ENCODE results near the gene MACROD1. TPM values are rescaled to one million over a fixed set of nuclear protein-coding genes. Genes with fewer than 3 reads are reported as not detected.

The MACROD1 gene
- total RNA-seq, 1 donor, result 17.7 TPM

DNA sequence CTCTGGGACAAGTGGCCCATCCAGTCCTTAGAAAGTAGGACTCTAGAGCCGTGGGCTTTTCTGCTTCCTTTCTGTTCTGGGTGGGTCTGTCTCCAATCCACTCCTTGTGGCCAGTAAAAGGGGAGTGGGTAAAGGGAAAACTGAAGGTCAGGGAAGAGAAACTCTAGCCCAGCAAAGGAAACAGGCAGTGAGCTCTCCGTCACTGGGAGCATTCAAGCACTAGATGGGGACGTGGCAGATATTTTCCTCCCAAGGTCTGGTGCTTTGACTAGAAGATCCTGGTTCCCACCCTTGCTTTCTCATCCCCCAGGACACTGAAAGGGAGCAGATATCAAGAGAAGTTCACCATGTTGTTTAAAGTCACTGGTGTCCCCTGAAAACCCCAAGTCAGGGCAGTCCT, 42.2 kb downstream of the MACROD1 start:
- H4K20me1 ChIP-seq (ENCODE audit: insufficient read depth, low read length), result no peaks in the 10 kb centered on the region
- no peaks in the 10 kb centered on the region for H3K36me3 ChIP-seq (ENCODE audit: insufficient read depth, low read length)
- no peaks in the 10 kb centered on the region for H3K27me3 ChIP-seq (ENCODE audit: insufficient read depth, low read length)
- H3K27ac ChIP-seq (ENCODE audit: low read depth, low read length), result no peak overlapping the region
- H2AFZ ChIP-seq (ENCODE audit: low read length), result no peak overlapping the region
- no peak overlapping the region for H3K4me2 ChIP-seq (ENCODE audit: insufficient read depth, low read length)
- no peaks in the 10 kb centered on the region for H3K9me3 ChIP-seq (ENCODE audit: low read depth, low read length)
- H3K79me2 ChIP-seq (ENCODE audit: insufficient read depth, low read length), result no peaks in the 10 kb centered on the region
- no peak overlapping the region for H3K4me3 ChIP-seq (ENCODE audit: insufficient read depth, low read length)
- no peak for DNase-seq (ENCODE audit: insufficient read length, low spot score, missing footprints)
- TF ChIP-seq, protein P1, sequence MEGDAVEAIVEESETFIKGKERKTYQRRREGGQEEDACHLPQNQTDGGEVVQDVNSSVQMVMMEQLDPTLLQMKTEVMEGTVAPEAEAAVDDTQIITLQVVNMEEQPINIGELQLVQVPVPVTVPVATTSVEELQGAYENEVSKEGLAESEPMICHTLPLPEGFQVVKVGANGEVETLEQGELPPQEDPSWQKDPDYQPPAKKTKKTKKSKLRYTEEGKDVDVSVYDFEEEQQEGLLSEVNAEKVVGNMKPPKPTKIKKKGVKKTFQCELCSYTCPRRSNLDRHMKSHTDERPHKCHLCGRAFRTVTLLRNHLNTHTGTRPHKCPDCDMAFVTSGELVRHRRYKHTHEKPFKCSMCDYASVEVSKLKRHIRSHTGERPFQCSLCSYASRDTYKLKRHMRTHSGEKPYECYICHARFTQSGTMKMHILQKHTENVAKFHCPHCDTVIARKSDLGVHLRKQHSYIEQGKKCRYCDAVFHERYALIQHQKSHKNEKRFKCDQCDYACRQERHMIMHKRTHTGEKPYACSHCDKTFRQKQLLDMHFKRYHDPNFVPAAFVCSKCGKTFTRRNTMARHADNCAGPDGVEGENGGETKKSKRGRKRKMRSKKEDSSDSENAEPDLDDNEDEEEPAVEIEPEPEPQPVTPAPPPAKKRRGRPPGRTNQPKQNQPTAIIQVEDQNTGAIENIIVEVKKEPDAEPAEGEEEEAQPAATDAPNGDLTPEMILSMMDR (IDR thresholded peaks at IDR 0.05; ENCODE audit: extremely low read depth, low read depth, low read length), result no peak
- peaks cover 22% of the 10 kb centered on the region for H3K4me1 ChIP-seq (ENCODE audit: insufficient read depth, low read length)

DNA sequence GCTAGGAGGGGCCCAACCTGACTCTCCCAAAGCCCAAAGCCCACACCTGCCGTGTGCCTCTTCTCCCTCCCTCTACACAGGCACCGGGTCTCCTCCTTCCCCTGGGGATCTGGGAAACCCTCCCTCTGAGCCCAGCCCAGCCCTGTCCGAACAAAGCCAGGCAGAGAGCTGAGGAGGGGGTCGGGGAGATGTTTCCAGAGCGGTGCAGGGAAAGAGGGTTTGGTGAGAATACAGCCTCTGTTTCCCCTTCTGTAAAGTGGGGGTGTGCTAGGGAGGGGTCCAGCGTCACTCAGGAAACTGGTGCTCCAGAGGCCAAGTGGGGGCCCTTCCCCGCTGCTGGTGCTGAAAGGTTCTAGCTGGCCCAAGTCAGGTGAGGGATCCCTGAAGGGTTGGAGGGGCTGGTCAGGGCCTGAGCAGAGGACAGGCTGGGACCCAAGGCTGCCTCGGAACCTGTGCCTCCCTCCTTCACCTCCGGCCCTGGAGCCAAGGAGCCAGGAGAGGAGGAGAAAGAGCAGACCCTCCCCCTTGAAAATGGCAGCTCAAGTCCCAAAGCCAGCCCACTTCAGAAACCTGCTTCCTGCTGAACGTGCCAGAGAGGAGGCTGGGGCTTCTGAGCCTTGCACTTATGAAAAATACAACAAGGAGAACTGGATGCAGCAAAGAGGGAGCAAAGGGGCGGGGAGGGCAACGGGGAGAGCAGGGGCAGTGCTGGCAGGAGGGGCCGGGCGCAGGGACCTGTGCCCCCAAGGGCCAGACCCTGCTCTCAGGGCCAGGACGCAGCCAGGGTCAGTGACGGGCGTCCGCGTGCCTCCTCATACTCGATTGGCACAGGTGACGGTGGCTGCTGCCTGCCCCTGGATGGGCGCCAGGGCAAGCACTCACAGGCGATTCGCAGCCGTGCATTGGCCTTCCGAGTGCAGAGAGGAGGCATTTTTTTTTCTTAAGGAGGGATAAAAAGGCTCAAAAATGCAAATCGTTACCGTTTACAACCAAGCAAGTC, 43.2 kb downstream of the MACROD1 start:
- H3K4me3 ChIP-seq (ENCODE audit: insufficient read depth, low read length), result no peak overlapping the region
- TF ChIP-seq, protein P1 (IDR thresholded peaks at IDR 0.05; ENCODE audit: extremely low read depth, low read depth, low read length), result no peak
- H3K79me2 ChIP-seq (ENCODE audit: insufficient read depth, low read length), result no peaks in the 10 kb centered on the region
- H3K36me3 ChIP-seq (ENCODE audit: insufficient read depth, low read length), result no peaks in the 10 kb centered on the region
- H3K4me1 ChIP-seq (ENCODE audit: insufficient read depth, low read length), result peaks cover 22% of the 10 kb centered on the region
- H4K20me1 ChIP-seq (ENCODE audit: insufficient read depth, low read length), result no peaks in the 10 kb centered on the region
- H3K9me3 ChIP-seq (ENCODE audit: low read depth, low read length), result no peaks in the 10 kb centered on the region
- H3K4me2 ChIP-seq (ENCODE audit: insufficient read depth, low read length), result peak overlapping the region; percentile 27
- no peaks in the 10 kb centered on the region for H3K27me3 ChIP-seq (ENCODE audit: insufficient read depth, low read length)
- H2AFZ ChIP-seq (ENCODE audit: low read length), result peak overlapping the region; percentile 31
- DNase-seq (ENCODE audit: insufficient read length, low spot score, missing footprints), result no peak
- peak overlapping the region; percentile 89 for H3K27ac ChIP-seq (ENCODE audit: low read depth, low read length)

DNA sequence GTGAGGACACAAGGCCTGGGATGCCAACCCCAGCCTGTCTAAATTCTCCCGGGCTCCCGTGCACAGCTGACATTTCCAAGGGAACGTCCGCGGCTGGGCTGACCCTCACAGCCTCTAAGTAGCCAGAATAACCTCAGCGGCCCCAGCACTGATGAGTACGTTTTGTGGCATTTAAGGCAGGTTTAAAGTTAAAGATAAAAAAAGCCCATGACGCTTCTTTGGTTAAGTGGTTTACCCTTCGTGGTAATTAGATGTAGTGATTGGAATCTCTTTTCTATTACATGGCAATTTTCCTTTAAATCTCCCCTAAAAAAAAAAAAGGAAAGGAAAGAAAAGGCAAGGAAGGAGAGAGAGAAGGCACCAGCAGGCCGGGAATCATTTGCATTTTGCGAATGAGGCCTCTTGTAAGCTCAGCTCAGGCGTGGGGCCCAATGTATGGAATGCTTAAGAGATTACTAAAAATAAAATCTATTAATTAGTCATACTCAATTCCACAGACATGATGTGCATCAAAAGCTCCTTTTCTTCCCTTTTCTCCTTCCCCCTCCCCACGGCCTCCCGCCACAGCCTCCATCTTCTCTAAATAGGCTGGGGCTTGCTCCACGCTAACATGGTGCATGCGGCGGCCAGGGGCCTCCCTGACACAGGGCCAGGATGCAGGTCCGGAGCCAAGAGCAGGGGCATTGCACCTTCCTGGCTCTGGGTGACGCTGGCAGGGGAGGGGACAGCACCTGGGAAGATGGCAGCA, 44.1 kb downstream of the MACROD1 start:
- H3K36me3 ChIP-seq (ENCODE audit: insufficient read depth, low read length), result no peaks in the 10 kb centered on the region
- no peaks in the 10 kb centered on the region for H4K20me1 ChIP-seq (ENCODE audit: insufficient read depth, low read length)
- DNase-seq (ENCODE audit: insufficient read length, low spot score, missing footprints), result peak; percentile 99
- TF ChIP-seq, protein P1 (IDR thresholded peaks at IDR 0.05; ENCODE audit: extremely low read depth, low read depth, low read length), result no peak
- H3K79me2 ChIP-seq (ENCODE audit: insufficient read depth, low read length), result no peaks in the 10 kb centered on the region
- H2AFZ ChIP-seq (ENCODE audit: low read length), result peak overlapping the region; percentile 72
- H3K27ac ChIP-seq (ENCODE audit: low read depth, low read length), result peak overlapping the region; percentile 89
- peak overlapping the region; percentile 27 for H3K4me2 ChIP-seq (ENCODE audit: insufficient read depth, low read length)
- H3K27me3 ChIP-seq (ENCODE audit: insufficient read depth, low read length), result no peaks in the 10 kb centered on the region
- peak overlapping the region; percentile 22 for H3K4me3 ChIP-seq (ENCODE audit: insufficient read depth, low read length)
- peaks cover 22% of the 10 kb centered on the region for H3K4me1 ChIP-seq (ENCODE audit: insufficient read depth, low read length)
- H3K9me3 ChIP-seq (ENCODE audit: low read depth, low read length), result no peaks in the 10 kb centered on the region
